Measurements from ENCODE around the gene MAN2C1. TPM values are rescaled to one million over a fixed set of nuclear protein-coding genes. Genes with fewer than 3 reads are reported as not detected.
A peak's percentile ranks its signal among the peaks of the same experiment; 100 is the strongest.

The MAN2C1 gene
- total RNA-seq (ENCODE audit: unreplicated experiment): 237 TPM
- long read RNA-seq, transcript MAN2C1-201 (26 exons, 3,284 nt): major isoform, 7 of 16 reads
- long read RNA-seq, partial matches to known transcripts: 2 of 16 reads
- long read RNA-seq, other reads (novel, unspliced or antisense): 5 of 16 reads

GRCh38 chr15:75367913-75368688 is at the start of gene MAN2C1:
MAN2C1 (minus strand) TSS chr15:75368607; CDS start chr15:75368583, 24 bp downstream.
- Mint-ChIP-seq H3K36me3 (ENCODE audit: low read depth, unreplicated experiment) (peaks cover 21% of the 10 kb centered on the region), H3K4me1 (ENCODE audit: unreplicated experiment) (peaks cover 43% of the 10 kb centered on the region), H3K9me3 (ENCODE audit: unreplicated experiment) (no peaks in the 10 kb centered on the region), H3K27me3 (ENCODE audit: unreplicated experiment) (peaks cover 6% of the 10 kb centered on the region), H3K4me3 (ENCODE audit: unreplicated experiment) (peak within 1 kb of the TSS; percentile 88), H3K27ac (ENCODE audit: unreplicated experiment) (peak within 1 kb of the TSS; percentile 96)
- DNase-seq (ENCODE audit: low spot score): peak; percentile 91
- TF ChIP-seq CTCF (IDR thresholded peaks at IDR 0.05; ENCODE audit: unreplicated experiment): no peak

- no peaks in the 10 kb centered on the region for H3K9me3 Mint-ChIP-seq (ENCODE audit: unreplicated experiment)
- peaks cover 14% of the 10 kb centered on the region for H3K36me3 Mint-ChIP-seq (ENCODE audit: low read depth, unreplicated experiment)
- peaks cover 16% of the 10 kb centered on the region for H3K4me1 Mint-ChIP-seq (ENCODE audit: unreplicated experiment)
- TF ChIP-seq CTCF (IDR thresholded peaks at IDR 0.05; ENCODE audit: unreplicated experiment): no peak
- no peaks in the 10 kb centered on the region for H3K27me3 Mint-ChIP-seq (ENCODE audit: unreplicated experiment)
- H3K27ac Mint-ChIP-seq (ENCODE audit: unreplicated experiment): no peak overlapping the region
- no peak overlapping the region for H3K4me3 Mint-ChIP-seq (ENCODE audit: unreplicated experiment)
- DNase-seq (ENCODE audit: low spot score): no peak
Measured at GRCh38 chr15:75416584-75416983, 48.2 kb upstream of the MAN2C1 start.

- Mint-ChIP-seq H3K36me3 (ENCODE audit: low read depth, unreplicated experiment) (peaks cover 52% of the 10 kb centered on the region), H3K27ac (ENCODE audit: unreplicated experiment) (no peak overlapping the region), H3K4me1 (ENCODE audit: unreplicated experiment) (peaks cover 6% of the 10 kb centered on the region), H3K4me3 (ENCODE audit: unreplicated experiment) (no peak overlapping the region), H3K27me3 (ENCODE audit: unreplicated experiment) (no peaks in the 10 kb centered on the region), H3K9me3 (ENCODE audit: unreplicated experiment) (no peaks in the 10 kb centered on the region)
- no peak for DNase-seq (ENCODE audit: low spot score)
- TF ChIP-seq CTCF (IDR thresholded peaks at IDR 0.05; ENCODE audit: unreplicated experiment): no peak
Measured at GRCh38 chr15:75410196-75410595, 41.8 kb upstream of the MAN2C1 start.

GRCh38 chr15:75407083-75407482 is 38.7 kb upstream of the MAN2C1 start:
- Mint-ChIP-seq H3K9me3 (ENCODE audit: unreplicated experiment) (no peaks in the 10 kb centered on the region), H3K27me3 (ENCODE audit: unreplicated experiment) (no peaks in the 10 kb centered on the region), H3K4me1 (ENCODE audit: unreplicated experiment) (no peaks in the 10 kb centered on the region), H3K36me3 (ENCODE audit: low read depth, unreplicated experiment) (peaks cover 44% of the 10 kb centered on the region), H3K4me3 (ENCODE audit: unreplicated experiment) (no peak overlapping the region), H3K27ac (ENCODE audit: unreplicated experiment) (no peak overlapping the region)
- no peak for TF ChIP-seq CTCF (IDR thresholded peaks at IDR 0.05; ENCODE audit: unreplicated experiment)
- DNase-seq (ENCODE audit: low spot score): no peak

- DNase-seq (ENCODE audit: low spot score): no peak
- Mint-ChIP-seq H3K4me1 (ENCODE audit: unreplicated experiment) (no peaks in the 10 kb centered on the region), H3K36me3 (ENCODE audit: low read depth, unreplicated experiment) (peaks cover 31% of the 10 kb centered on the region), H3K27me3 (ENCODE audit: unreplicated experiment) (no peaks in the 10 kb centered on the region), H3K9me3 (ENCODE audit: unreplicated experiment) (no peaks in the 10 kb centered on the region), H3K27ac (ENCODE audit: unreplicated experiment) (no peak overlapping the region), H3K4me3 (ENCODE audit: unreplicated experiment) (no peak overlapping the region)
- no peak for TF ChIP-seq CTCF (IDR thresholded peaks at IDR 0.05; ENCODE audit: unreplicated experiment)
Measured at GRCh38 chr15:75403892-75404291, 35.5 kb upstream of the MAN2C1 start.
